Lung (tissue), 12 donors: ENCODE results near the gene ESR1. TPM values are rescaled to one million over a fixed set of nuclear protein-coding genes. Genes with fewer than 3 reads are reported as not detected.

ENCODE experiments used
- ATAC-seq: fragments of 200-7000 bp; cut with Tn5 transposase; one replicate; pipeline ENCODE4 v1.9.1; 2020; ENCODE audit warnings: moderate number of reproducible peaks; ENCODE audit not compliant: insufficient read depth, low FRiP score
- DNase-seq, 3 donors: peaks; one replicate each; pipeline ENCODE4 v3.0.0-alpha.2; 2013 to 2017
- H3K27ac ChIP-seq, 2 donors: one replicate each; pipeline ENCODE4 v1.5.1; 2013; ENCODE audit warnings: mild to moderate bottlenecking in 2 of 2, moderate library complexity in 2 of 2, control low read depth in 1 of 2, inconsistent platforms in 1 of 2, low read depth in 1 of 2, low read length in 1 of 2
- H3K27me3 ChIP-seq, 3 donors: one replicate each; pipeline ENCODE4 v1.5.1; 2013; ENCODE audit warnings: low read length in 2 of 3; ENCODE audit not compliant: control insufficient read depth in 3 of 3, insufficient read depth in 3 of 3
- H3K36me3 ChIP-seq, 4 donors: one replicate each; pipeline ENCODE4 v1.5.1; 2013; ENCODE audit warnings: low read length in 4 of 4, mild to moderate bottlenecking in 1 of 4, moderate library complexity in 1 of 4; ENCODE audit not compliant: control insufficient read depth in 4 of 4, insufficient read depth in 4 of 4
- H3K4me1 ChIP-seq, 5 donors: one replicate each; pipeline ENCODE4 v1.5.1; 2013; ENCODE audit warnings: low read length in 5 of 5, mild to moderate bottlenecking in 2 of 5, moderate library complexity in 1 of 5; ENCODE audit not compliant: control insufficient read depth in 5 of 5, insufficient read depth in 5 of 5
- H3K4me3 ChIP-seq: one replicate; pipeline ENCODE4 v1.5.1; 2013; ENCODE audit warnings: mild to moderate bottlenecking, control low read depth, moderate library complexity
- H3K9ac ChIP-seq, 2 donors: one replicate each; pipeline ENCODE4 v1.5.1; 2013; ENCODE audit warnings: low read length in 2 of 2, control low read depth in 1 of 2; ENCODE audit not compliant: insufficient read depth in 1 of 2
- H3K9me3 ChIP-seq, 4 donors: one replicate each; pipeline ENCODE4 v1.5.1; 2013; ENCODE audit warnings: low read length in 3 of 4, mild to moderate bottlenecking in 1 of 4, moderate library complexity in 1 of 4; ENCODE audit not compliant: control insufficient read depth in 4 of 4, insufficient read depth in 3 of 4
- WGBS, 2 donors: extraction: QIAGEN DNeasy Blood & Tissue Kit; methylation state at CpG; one replicate each; pipeline ENCODE4 v1.1.7; 2013; 5-methylcytosine and 5-hydroxymethylcytosine counted together
- polyA plus RNA-seq, 2 donors: library from polyadenylated mRNA; stranded (reverse); fragments of 200-250 nt; gene quantifications; one replicate each; pipeline ENCODE4 v1.2.1, GENCODE V29; 2013
- total RNA-seq, 2 donors: library from RNA; depleted of rRNA in 1 of 2; stranded (reverse); fragments of >200 nt in 1 of 2; gene quantifications; one replicate each; pipeline ENCODE4 v1.2.1, GENCODE V29; 2014 to 2021
- TF ChIP-seq, protein P1 (sequence below): IDR thresholded peaks from 2 replicates; pipeline ENCODE4 v1.5.1; 2012; ENCODE audit warnings: mild to moderate bottlenecking; ENCODE audit errors: control extremely low read depth, extremely low read depth
- donor health status: control.
- donor health status: control.
- donor health status: Bipolar disorder and iron deficiency.
- donor health status: healthy.
- donor health status: DM: yes; HTN: yes; CAD: no.

Gene ESR1
- total and polyA plus RNA-seq, 4 donors, result 0.14 to 3.7 (median 0.78) TPM

DNA sequence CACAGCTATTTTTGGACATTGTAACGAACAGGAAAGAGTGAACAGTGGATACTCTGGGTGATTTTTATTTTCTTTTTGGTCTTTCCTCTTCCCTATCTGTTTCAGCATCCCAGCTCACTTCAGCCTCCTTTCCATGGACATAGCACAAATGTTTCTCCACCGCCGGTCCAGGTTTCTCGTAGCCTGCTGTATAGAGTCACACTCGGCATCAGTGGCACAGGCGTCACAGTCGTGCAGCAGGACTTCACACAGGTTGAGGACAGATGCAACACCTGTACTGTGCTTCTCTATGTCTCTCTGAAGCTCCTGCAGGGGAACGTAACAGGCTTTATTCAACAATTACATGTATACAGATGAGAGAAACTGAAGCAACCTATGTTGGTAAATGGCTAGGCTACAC lies 348.3 kb downstream of the ESR1 start:
- H3K36me3 ChIP-seq, result peaks cover 5 to 23% (median 20%) of the 10 kb centered on the region in 4 donors
- ATAC-seq (no peak), DNase-seq (no peak)
- no peaks in the 10 kb centered on the region for H3K9me3 ChIP-seq
- 86 to 92% methylated on average over 8 of the region's 8 CpGs for WGBS, 2 donors
- TF ChIP-seq, protein P1, sequence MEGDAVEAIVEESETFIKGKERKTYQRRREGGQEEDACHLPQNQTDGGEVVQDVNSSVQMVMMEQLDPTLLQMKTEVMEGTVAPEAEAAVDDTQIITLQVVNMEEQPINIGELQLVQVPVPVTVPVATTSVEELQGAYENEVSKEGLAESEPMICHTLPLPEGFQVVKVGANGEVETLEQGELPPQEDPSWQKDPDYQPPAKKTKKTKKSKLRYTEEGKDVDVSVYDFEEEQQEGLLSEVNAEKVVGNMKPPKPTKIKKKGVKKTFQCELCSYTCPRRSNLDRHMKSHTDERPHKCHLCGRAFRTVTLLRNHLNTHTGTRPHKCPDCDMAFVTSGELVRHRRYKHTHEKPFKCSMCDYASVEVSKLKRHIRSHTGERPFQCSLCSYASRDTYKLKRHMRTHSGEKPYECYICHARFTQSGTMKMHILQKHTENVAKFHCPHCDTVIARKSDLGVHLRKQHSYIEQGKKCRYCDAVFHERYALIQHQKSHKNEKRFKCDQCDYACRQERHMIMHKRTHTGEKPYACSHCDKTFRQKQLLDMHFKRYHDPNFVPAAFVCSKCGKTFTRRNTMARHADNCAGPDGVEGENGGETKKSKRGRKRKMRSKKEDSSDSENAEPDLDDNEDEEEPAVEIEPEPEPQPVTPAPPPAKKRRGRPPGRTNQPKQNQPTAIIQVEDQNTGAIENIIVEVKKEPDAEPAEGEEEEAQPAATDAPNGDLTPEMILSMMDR, result no peak
- peaks cover 0 to 2% (median 0%) of the 10 kb centered on the region in 5 donors for H3K4me1 ChIP-seq
- no peak overlapping the region for H3K4me3 ChIP-seq
- no peak overlapping the region for H3K9ac ChIP-seq
- H3K27ac ChIP-seq, result no peak overlapping the region
- no peaks in the 10 kb centered on the region for H3K27me3 ChIP-seq

DNA sequence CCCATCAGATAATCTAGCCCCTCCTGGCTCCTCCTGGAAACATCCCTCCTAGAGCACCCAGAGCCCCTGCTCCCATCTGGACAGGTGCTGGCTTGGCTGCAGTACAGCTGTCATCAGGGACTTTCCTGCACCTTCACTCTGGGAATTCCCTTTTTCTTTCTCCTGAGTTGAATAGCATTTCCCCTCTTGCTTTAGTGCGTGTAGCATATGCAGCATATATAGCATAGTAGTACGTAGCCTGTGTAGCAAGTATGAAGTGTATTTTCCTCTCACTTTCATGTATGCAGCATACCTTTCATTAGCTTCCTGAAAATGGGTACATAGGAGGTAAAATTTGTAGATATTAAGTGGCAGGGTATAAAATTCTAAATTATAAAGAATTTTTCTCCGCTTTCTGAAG lies 352.9 kb downstream of the ESR1 start:
- 92% methylated on average over 3 of the region's 3 CpGs for WGBS, 2 donors
- Histone ChIP-seq H3K27ac (no peak overlapping the region), H3K27me3 (no peaks in the 10 kb centered on the region), H3K4me3 (no peak overlapping the region), H3K9me3 (no peaks in the 10 kb centered on the region), H3K4me1 (peaks cover 0 to 4% (median 0%) of the 10 kb centered on the region in 5 donors), H3K9ac (no peak overlapping the region), H3K36me3 (peaks cover 5 to 26% (median 12%) of the 10 kb centered on the region in 4 donors)
- DNase-seq (no peak), ATAC-seq (no peak)
- TF ChIP-seq, protein P1, result no peak

DNA sequence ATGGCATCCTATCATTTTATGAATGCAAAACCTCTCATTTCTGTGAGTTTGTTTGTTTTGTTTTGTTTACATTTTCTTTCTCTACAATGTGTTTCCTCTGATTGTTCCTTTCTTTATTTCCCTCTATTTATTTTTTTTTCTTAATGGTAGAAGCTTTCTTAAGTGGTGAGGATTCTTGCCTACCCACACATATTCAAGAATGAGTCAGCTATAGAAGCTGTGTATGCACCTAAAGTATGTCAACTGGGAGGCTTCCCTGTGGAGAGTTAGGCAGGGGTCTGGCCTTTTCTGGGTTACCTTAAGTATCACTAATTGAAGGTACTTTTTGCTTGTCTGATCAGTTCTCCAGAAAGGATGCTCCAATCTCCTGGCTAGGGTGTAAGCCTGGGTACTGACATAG lies 354.0 kb downstream of the ESR1 start:
- H3K27ac ChIP-seq, result peak overlapping the region in 1 of 2 donors; percentile 26
- peaks cover 0 to 7% (median 0%) of the 10 kb centered on the region in 5 donors for H3K4me1 ChIP-seq
- DNase-seq (no peak), ATAC-seq (no peak)
- H3K27me3 ChIP-seq, result no peaks in the 10 kb centered on the region
- peaks cover 8 to 23% (median 11%) of the 10 kb centered on the region in 4 donors for H3K36me3 ChIP-seq
- H3K9ac ChIP-seq, result no peak overlapping the region
- H3K4me3 ChIP-seq, result no peak overlapping the region
- TF ChIP-seq, protein P1, result no peak
- no peaks in the 10 kb centered on the region for H3K9me3 ChIP-seq

DNA sequence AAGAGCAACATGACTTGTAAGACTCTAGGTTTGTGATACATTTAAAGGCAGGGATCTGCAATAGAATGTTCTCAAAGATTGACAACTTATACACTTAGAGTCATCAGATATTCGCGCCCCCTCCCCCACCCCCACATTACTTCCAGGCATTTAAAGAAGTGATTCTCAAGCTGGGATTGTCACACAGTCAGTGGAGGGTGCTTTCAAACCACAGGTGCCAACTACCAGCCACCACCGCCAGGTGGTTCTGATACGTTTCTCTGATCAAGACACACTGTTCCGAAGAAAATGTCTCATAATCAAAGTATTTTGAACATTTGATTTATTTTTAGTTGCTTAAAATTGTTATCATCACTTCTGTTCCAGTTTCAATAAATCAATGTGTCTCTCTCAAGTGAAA lies 357.5 kb downstream of the ESR1 start:
- H3K9me3 ChIP-seq, result no peaks in the 10 kb centered on the region
- peak overlapping the region in 1 of 2 donors; percentile 1 for H3K27ac ChIP-seq
- TF ChIP-seq, protein P1, result no peak
- DNase-seq (no peak), ATAC-seq (no peak)
- no peaks in the 10 kb centered on the region for H3K27me3 ChIP-seq
- H3K9ac ChIP-seq, result no peak overlapping the region
- H3K4me1 ChIP-seq, result peaks cover 0 to 9% (median 0%) of the 10 kb centered on the region in 5 donors
- no peak overlapping the region for H3K4me3 ChIP-seq
- 97 to 99% methylated on average over 5 of the region's 5 CpGs for WGBS, 2 donors
- H3K36me3 ChIP-seq, result peaks cover 4 to 25% (median 10%) of the 10 kb centered on the region in 4 donors
